DND-41 (cell line): ENCODE data around the gene CPPED1.

Source experiments
- EZH2 ChIP-seq: IDR thresholded peaks from 3 replicates; pipeline ENCODE4 v1.6.1; 2012; ENCODE audit warnings: borderline replicate concordance, low read depth, mild to moderate bottlenecking, moderate library complexity, low read length, inconsistent platforms; ENCODE audit not compliant: severe bottlenecking
- TF ChIP-seq, protein P1 (sequence below): IDR thresholded peaks from 2 replicates; pipeline ENCODE4 v1.5.1; 2012; ENCODE audit warnings: borderline replicate concordance, low read length, moderate library complexity, mild to moderate bottlenecking; ENCODE audit not compliant: poor library complexity, severe bottlenecking; ENCODE audit errors: extremely low read depth

DNA sequence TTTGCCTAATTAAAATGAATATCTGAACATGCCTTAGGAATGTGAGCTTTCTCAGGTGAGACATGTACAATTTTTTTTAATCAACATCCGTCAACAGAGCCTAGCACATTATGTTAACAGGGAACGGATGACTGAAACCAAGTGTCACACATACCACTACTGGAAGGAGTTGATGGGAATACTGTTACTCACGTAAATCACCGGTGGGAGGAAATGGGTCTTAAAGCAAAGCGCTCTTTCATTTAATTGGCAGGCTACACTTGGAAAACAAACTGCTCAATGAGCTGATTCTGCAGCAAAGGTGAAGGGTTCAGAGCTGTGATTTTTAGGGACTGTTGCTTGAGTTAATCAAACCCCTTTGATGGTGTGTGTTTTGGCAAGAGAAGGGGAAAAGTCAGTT is 4.8 kb downstream of the CPPED1 start:
- TF ChIP-seq, protein P1, sequence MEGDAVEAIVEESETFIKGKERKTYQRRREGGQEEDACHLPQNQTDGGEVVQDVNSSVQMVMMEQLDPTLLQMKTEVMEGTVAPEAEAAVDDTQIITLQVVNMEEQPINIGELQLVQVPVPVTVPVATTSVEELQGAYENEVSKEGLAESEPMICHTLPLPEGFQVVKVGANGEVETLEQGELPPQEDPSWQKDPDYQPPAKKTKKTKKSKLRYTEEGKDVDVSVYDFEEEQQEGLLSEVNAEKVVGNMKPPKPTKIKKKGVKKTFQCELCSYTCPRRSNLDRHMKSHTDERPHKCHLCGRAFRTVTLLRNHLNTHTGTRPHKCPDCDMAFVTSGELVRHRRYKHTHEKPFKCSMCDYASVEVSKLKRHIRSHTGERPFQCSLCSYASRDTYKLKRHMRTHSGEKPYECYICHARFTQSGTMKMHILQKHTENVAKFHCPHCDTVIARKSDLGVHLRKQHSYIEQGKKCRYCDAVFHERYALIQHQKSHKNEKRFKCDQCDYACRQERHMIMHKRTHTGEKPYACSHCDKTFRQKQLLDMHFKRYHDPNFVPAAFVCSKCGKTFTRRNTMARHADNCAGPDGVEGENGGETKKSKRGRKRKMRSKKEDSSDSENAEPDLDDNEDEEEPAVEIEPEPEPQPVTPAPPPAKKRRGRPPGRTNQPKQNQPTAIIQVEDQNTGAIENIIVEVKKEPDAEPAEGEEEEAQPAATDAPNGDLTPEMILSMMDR: no peak
- TF ChIP-seq EZH2: no peak
